KOPT-K1 (cell line): ENCODE results near the gene UFC1.

ENCODE experiments used
- H3K27ac ChIP-seq: fragments of 200-600 bp; sonication (generic); 2 replicates; pipeline ENCODE4 v1.5.1; 2016; ENCODE audit warnings: antibody characterized with exemption, mild to moderate bottlenecking, low read depth, low read length; ENCODE audit not compliant: poor library complexity, severe bottlenecking
- H3K36me3 ChIP-seq: fragments of 200-600 bp; sonication (generic); 2 replicates; pipeline ENCODE4 v1.5.1; 2017; ENCODE audit warnings: antibody characterized with exemption, mild to moderate bottlenecking, low read length, moderate library complexity; ENCODE audit not compliant: insufficient read depth
- H3K9me3 ChIP-seq: fragments of 200-600 bp; sonication (generic); 2 replicates; pipeline ENCODE4 v1.5.1; 2017; ENCODE audit warnings: antibody characterized with exemption, low read length, mild to moderate bottlenecking; ENCODE audit not compliant: insufficient read depth, poor library complexity, severe bottlenecking

The UFC1 gene

GRCh38 chr1:161128591-161129420, 25.0 kb upstream of the UFC1 start:
- Histone ChIP-seq H3K36me3 (peaks cover 72% of the 10 kb centered on the region), H3K9me3 (no peaks in the 10 kb centered on the region), H3K27ac (no peak overlapping the region)

DNA sequence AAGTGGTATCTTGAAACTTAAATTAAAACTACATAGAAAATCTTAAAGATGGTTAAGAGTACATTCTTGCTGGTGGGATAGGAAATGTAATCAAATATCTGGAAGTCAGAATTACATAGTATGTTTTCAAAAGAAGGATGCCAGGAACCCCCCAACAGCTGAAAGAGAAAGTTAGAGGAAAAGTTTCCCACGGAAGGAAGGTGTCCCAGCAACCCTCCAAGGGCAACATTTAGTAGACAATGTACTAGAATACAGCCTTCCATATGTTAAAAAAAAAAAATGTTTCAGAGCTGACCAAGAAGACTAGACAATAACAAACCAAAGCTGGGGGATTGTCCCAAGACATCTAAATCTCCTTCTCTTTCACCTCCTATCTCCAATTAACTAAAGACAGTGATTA, 23.5 kb upstream of the UFC1 start:
- no peaks in the 10 kb centered on the region for H3K9me3 ChIP-seq
- no peak overlapping the region for H3K27ac ChIP-seq
- peaks cover 57% of the 10 kb centered on the region for H3K36me3 ChIP-seq

- H3K36me3 ChIP-seq = peaks cover 43% of the 10 kb centered on the region
- H3K27ac ChIP-seq = peak overlapping the region; percentile 77
- H3K9me3 ChIP-seq = no peaks in the 10 kb centered on the region
These were observed 22.0 kb upstream of the UFC1 start for GRCh38 chr1:161131523-161132409.

DNA sequence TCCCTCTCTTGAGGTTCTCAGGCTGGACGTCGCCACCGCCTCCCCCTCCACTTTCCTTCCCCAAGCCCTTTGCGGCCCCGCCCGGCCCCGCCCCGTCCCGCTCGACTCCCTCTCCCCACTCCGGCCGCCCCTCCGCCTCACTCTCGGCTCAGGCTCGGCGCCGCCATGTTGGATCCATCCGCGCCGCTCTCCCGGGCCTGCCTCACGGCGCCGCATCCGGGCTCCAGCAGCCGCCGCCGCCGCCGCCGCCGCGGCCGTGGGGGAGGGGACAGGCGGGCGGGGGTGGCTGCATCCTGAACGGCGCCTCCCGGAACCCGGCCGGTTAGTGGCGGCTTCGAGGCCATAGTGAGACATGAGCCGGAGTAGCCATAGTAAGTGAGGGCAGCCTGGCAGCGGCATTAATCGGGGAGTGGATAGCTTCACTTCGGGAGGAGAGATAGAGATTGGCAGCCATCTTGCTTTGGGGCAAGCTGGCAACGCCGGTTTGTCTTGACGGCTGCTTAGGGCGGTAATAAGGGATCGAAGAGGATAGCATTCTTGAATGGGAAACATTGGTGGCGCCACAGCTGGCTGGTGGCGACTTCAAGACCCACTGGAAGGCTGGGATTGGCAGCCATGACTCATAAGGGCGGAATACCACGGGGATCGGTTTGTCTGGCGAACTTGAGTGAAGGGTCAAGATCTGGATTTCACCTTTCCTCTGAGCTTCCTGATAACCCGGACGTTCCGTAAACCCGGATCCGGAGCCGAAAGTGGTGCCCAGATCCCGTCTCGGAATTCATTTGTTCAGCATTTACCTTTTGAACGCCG, 21.2 kb upstream of the UFC1 start, which contains the start of gene DEDD:
Gene DEDD (minus strand): TSS at position 258 of the 810 bp plus-strand sequence. CDS start 8,205 bp downstream, outside the sequence.
- Histone ChIP-seq H3K36me3 (peaks cover 42% of the 10 kb centered on the region), H3K9me3 (no peaks in the 10 kb centered on the region), H3K27ac (peak within 1 kb of the TSS; percentile 77)

DNA sequence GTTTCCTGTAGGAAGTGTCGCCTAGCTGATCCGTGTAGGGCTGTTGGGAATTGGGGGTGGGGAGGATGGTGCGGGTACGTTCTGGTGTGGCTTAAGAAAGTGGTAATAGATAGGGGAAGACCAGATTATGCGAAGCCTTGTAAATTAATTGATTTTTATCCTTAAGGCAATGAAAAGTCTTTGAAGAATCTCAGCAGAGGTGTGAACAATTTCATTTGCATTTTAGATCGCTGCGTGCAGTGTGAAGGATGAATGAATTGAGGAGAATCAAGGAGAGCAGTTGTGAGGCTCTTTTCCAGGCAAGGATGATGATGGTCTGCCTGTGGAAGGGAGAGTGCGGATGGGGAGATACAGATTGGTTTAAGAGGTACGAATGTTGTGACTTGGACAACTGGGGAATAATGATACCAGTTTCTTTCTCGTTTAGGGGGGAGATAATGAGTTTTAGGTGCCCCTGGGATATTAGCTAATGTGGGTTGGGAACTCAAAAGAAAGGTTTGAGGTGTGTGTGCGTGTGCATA, 20.5 kb upstream of the UFC1 start:
- no peaks in the 10 kb centered on the region for H3K9me3 ChIP-seq
- H3K36me3 ChIP-seq = peaks cover 35% of the 10 kb centered on the region

DNA sequence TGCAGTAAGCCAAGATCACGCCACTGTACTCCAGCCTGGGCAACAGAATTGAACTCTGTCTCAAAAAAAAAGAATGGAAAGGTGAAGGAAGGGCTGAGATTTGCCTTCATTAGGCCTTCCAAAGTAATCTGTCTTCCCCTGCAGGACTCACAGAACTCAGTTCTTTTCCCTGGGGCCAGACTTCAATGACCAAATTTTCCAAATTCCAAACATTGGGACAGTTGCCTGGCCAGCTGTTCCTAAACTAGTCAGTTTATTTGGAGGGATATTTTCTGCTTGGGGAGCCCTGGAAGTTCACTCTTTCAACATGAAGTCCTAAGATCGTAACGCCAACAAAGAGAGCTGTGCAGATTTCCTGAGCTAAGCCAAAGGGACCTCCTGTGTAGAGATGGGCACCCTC, 15.9 kb upstream of the UFC1 start:
- Histone ChIP-seq H3K9me3 (no peaks in the 10 kb centered on the region), H3K27ac (no peak overlapping the region)

More for the DNA sequence above, 20.5 kb upstream of the UFC1 start:
- peak overlapping the region; percentile 77 for H3K27ac ChIP-seq

DNA sequence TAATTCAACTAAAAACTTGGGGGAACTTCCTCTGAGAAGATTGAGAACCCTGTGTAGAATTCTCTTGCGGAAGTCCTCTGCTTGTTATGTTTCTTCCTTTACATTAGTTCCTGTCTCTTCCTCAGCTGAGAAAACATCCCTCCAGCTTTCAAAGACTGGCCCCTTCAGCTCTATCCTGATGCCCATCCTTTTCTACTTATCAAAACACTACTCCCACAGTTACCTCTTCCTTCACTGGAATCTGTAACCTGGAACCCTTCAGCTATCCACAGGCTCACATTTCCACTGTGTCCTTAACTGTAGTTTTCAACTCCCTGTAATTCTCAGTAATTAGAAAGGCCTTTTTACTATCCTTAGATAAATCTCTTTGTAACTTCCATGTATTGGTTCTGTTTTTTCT, 15.3 kb upstream of the UFC1 start:
- no peaks in the 10 kb centered on the region for H3K9me3 ChIP-seq
- no peak overlapping the region for H3K27ac ChIP-seq
- peaks cover 8% of the 10 kb centered on the region; the same call in 1 of the 2 replicates for H3K36me3 ChIP-seq

More for the DNA sequence above, 15.9 kb upstream of the UFC1 start:
- H3K36me3 ChIP-seq = peaks cover 8% of the 10 kb centered on the region; the same call in 1 of the 2 replicates

DNA sequence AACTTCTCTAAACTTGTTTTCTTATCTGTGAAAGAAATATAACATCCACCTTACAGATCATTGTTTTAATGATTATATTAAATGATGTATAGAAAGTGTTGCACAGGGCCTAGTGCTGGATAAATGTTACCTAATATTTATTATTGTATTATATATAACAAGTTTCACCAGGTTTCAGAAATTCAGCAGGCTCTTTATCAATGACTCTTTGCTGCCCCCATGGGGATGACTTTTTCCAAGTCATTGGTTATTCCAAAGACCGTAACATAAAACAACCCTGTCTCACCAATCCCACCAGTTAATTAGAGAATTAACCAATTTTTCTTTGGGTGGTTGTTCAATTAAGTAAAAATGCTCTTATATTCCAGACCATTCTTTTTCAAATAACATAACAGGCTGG, 14.0 kb upstream of the UFC1 start:
- no peak overlapping the region for H3K27ac ChIP-seq
- no peaks in the 10 kb centered on the region for H3K9me3 ChIP-seq
- peaks cover 8% of the 10 kb centered on the region; the same call in 1 of the 2 replicates for H3K36me3 ChIP-seq

DNA sequence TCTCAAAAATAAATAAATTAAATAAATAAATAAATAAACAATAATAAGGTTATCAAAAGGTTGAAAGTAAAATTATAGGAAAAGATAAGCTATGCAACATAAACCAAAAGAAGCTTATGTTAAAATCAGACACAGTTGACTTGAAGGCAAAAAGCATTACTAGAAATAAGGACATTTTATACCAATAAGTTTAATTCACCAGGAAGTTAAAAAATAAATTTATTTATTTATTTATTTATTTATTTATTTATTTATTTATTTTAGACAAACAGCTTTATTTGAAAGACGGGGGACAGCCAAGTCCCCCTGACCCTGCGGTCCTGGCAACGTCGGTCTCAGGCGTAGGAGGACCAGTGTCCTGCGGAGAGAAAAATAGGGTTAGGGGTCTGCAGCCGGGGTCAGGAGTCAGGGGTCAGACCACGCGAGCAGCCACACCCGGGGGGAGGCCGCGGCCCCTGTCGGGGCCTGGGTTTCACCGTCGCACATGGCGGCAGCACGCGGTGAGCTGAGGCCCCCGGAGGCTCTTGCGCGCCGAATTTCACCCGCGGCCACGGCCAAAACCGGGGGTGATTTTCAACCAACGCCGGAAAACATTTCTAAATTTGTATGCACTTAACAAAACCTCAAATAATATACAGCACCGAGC, 12.9 kb upstream of the UFC1 start:
- H3K27ac ChIP-seq = no peak overlapping the region
- no peaks in the 10 kb centered on the region for H3K9me3 ChIP-seq
- H3K36me3 ChIP-seq = peaks cover 8% of the 10 kb centered on the region; the same call in 1 of the 2 replicates

GRCh38 chr1:161145832-161146231, 7.9 kb upstream of the UFC1 start:
- Histone ChIP-seq H3K9me3 (no peaks in the 10 kb centered on the region), H3K27ac (no peak overlapping the region)

DNA sequence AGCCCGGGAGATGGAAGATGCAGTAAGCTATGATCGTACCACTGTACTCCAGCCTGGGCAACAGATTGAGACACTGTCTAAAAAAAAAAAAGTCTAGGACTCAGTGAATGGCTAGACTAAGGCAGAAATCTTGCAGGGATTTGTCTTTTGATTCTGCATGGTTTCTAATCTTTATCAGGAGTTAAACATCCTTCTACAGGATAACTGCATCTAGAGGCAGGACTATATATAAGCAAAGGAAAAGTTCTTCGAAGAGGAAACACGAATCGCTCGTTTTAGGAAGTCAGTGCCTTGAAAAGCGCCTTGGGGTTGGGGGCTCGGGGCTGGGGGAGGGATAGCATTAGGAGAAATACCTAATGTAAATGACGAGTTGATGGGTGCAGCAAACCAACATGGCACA, 602 bp upstream of the UFC1 start:
- Histone ChIP-seq H3K27ac (peak overlapping the region; percentile 85), H3K9me3 (no peaks in the 10 kb centered on the region)

More at GRCh38 chr1:161145832-161146231, 7.9 kb upstream of the UFC1 start:
- no peaks in the 10 kb centered on the region for H3K36me3 ChIP-seq

DNA sequence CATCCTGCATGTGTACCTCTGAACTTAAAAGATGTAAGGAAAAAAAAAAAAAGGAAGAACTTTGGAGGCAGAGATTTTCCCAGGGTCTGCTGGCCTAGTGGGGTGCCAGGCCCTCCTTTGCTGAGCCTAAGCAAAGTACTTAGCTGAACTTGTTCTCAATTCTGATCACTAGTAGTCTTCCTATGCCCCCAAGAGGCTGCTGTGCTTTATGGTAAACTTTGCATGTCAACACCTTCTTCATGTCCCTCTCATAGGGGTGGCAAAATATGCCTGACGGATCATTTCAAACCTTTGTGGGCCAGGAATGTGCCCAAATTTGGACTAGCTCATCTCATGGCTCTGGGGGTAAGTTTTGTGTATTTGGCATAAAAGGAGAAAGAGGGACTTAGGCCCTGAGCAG, 4.1 kb downstream of the UFC1 start:
- Histone ChIP-seq H3K27ac (no peak overlapping the region), H3K36me3 (peaks cover 45% of the 10 kb centered on the region), H3K9me3 (no peaks in the 10 kb centered on the region)

More for the DNA sequence above, 602 bp upstream of the UFC1 start:
- peaks cover 15% of the 10 kb centered on the region for H3K36me3 ChIP-seq

DNA sequence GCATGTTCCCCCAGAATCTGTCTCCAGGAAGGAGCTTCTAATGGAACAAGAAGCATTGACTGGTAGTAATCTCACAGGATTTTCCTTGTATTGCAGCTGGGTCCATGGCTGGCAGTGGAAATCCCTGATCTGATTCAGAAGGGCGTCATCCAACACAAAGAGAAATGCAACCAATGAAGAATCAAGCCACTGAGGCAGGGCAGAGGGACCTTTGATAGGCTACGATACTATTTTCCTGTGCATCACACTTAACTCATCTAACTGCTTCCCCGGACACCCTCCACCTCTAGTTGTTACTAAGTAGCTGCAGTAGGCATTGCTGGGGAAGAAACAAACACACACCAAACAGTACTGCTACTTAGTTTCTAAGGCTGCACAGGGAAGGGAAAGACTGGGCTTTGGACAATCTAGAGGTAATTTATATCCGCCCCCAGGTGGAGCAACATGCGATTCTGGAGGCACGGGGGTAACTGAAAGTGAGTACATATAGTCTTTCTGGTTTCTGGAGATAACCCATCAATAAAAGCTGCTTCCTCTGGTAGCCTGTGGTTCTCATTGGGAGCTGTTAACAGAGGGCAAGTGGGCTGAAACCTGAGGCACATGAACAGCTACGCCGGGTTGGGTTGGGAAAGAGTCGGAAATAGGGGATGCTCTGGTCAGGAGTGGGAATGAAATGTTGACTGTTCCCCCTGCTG, 4.7 kb downstream of the UFC1 start:
- Histone ChIP-seq H3K9me3 (no peaks in the 10 kb centered on the region), H3K27ac (peak overlapping the region; percentile 83), H3K36me3 (peaks cover 51% of the 10 kb centered on the region)
